ENCODE data around the gene MAST1. TPM values are rescaled to one million over a fixed set of nuclear protein-coding genes. Genes with fewer than 3 reads are reported as not detected.

Gene MAST1
- total RNA-seq, 1 donor from 2014 or later, result not detected

GRCh38 chr19:12864721-12865715, 26.7 kb downstream of the MAST1 start:
- no peak for DNase-seq
- Histone ChIP-seq H3K4me3 (no peak overlapping the region), H3K36me3 (no peaks in the 10 kb centered on the region), H3K27me3 (ENCODE audit: low read depth) (peaks cover 38% of the 10 kb centered on the region), H3K4me1 (peaks cover 9% of the 10 kb centered on the region), H3K9me3 (replicated peaks) (no peaks in the 10 kb centered on the region), H3K27ac (replicated peaks) (no peak overlapping the region)
- intact Hi-C loops (cut with micrococcal nuclease), result no loop called here
- TF ChIP-seq, protein P1, sequence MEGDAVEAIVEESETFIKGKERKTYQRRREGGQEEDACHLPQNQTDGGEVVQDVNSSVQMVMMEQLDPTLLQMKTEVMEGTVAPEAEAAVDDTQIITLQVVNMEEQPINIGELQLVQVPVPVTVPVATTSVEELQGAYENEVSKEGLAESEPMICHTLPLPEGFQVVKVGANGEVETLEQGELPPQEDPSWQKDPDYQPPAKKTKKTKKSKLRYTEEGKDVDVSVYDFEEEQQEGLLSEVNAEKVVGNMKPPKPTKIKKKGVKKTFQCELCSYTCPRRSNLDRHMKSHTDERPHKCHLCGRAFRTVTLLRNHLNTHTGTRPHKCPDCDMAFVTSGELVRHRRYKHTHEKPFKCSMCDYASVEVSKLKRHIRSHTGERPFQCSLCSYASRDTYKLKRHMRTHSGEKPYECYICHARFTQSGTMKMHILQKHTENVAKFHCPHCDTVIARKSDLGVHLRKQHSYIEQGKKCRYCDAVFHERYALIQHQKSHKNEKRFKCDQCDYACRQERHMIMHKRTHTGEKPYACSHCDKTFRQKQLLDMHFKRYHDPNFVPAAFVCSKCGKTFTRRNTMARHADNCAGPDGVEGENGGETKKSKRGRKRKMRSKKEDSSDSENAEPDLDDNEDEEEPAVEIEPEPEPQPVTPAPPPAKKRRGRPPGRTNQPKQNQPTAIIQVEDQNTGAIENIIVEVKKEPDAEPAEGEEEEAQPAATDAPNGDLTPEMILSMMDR (IDR thresholded peaks at IDR 0.05; ENCODE audit: borderline replicate concordance), result no peak

GRCh38 chr19:12865746-12866415, 27.6 kb downstream of the MAST1 start:
- TF ChIP-seq, protein P1 (IDR thresholded peaks at IDR 0.05; ENCODE audit: borderline replicate concordance), result no peak
- Histone ChIP-seq H3K27ac (replicated peaks) (no peak overlapping the region), H3K4me1 (peaks cover 9% of the 10 kb centered on the region), H3K4me3 (no peak overlapping the region), H3K9me3 (replicated peaks) (no peaks in the 10 kb centered on the region), H3K36me3 (no peaks in the 10 kb centered on the region), H3K27me3 (ENCODE audit: low read depth) (peaks cover 38% of the 10 kb centered on the region)
- intact Hi-C loops (cut with micrococcal nuclease), result no loop called here
- DNase-seq, result no peak

DNA sequence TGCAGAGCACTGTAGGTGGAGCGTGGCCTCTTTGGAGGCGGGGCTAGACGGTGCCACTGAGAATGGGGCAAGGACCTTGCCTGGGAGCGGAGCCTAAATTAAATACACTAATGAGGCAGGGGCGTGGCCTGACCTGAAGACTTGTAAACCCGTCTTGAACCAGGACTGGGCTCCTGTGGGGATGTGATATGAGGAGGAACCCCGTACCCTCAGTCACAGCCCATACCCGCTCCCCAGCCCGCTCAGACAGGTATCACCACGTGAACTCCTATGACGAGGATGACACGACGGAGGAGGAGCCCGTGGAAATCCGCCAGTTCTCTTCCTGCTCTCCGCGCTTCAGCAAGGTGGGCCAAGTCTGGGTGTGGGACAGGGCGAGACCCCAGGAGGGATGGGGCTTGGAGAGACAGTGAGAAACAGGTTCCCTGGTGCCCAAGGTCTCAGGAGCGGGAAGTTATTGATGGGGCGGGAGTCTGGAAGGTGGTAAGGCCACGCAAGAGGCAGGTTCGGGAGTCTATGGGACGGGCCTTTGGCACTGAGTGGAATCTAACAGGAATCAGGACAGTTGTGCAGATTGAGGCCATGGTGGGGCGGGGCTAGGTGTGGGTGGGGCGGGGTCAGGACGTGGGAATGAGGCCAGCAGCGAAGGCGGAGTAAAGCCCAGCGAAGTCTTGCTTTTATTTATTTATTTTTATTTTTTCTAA, 28.3 kb downstream of the MAST1 start:
- Histone ChIP-seq H3K27me3 (ENCODE audit: low read depth) (peaks cover 38% of the 10 kb centered on the region), H3K4me1 (peaks cover 9% of the 10 kb centered on the region), H3K27ac (replicated peaks) (no peak overlapping the region), H3K4me3 (no peak overlapping the region), H3K36me3 (no peaks in the 10 kb centered on the region), H3K9me3 (replicated peaks) (no peaks in the 10 kb centered on the region)
- no peak for DNase-seq
- intact Hi-C loops (cut with micrococcal nuclease), result no loop called here
- TF ChIP-seq, protein P1 (IDR thresholded peaks at IDR 0.05; ENCODE audit: borderline replicate concordance), result no peak

GRCh38 chr19:12867120-12868099, 29.1 kb downstream of the MAST1 start:
- TF ChIP-seq, protein P1 (IDR thresholded peaks at IDR 0.05; ENCODE audit: borderline replicate concordance), result no peak
- Histone ChIP-seq H3K4me1 (peaks cover 9% of the 10 kb centered on the region), H3K9me3 (replicated peaks) (no peaks in the 10 kb centered on the region), H3K36me3 (no peaks in the 10 kb centered on the region), H3K27ac (replicated peaks) (no peak overlapping the region), H3K4me3 (peak overlapping the region; percentile 49), H3K27me3 (ENCODE audit: low read depth) (peaks cover 34% of the 10 kb centered on the region)
- DNase-seq, result no peak
- intact Hi-C loops (cut with micrococcal nuclease), result no loop called here

Measured in left ventricle myocardium inferior (tissue), 1 donor.